ENCODE data around the gene NTM.

NTM gene

GRCh38 chr11:131824771-131825170 is 454.4 kb downstream of the NTM start:
- Histone ChIP-seq H3K27ac (ENCODE audit: low read length, poor library complexity, severe bottlenecking) (no peak overlapping the region), H4K91ac (ENCODE audit: low read length) (no peak overlapping the region), H3K27me3 (ENCODE audit: control insufficient read depth in 1 of 2, insufficient read depth in 1 of 2, low read length in 2 of 2) (peaks cover 0 to 30% of the 10 kb centered on the region in 2 experiments), H2BK120ac (ENCODE audit: low read depth, low read length) (no peak overlapping the region), H3K9me3 (ENCODE audit: control insufficient read depth, low read length) (no peaks in the 10 kb centered on the region), H4K8ac (ENCODE audit: low read length) (no peak overlapping the region), H3K36me3 (ENCODE audit: control insufficient read depth in 1 of 2, insufficient read depth in 2 of 2, low read depth in 1 of 2, low read length in 2 of 2) (no peaks in the 10 kb centered on the region), H3K4ac (ENCODE audit: low read depth in 1 of 2, low read length in 2 of 2) (no peak overlapping the region), H3K23ac (ENCODE audit: low read length in 2 of 2) (no peak overlapping the region), H3K4me3 (ENCODE audit: insufficient read depth in 1 of 2, low read depth in 1 of 2, low read length in 2 of 2) (no peak overlapping the region), H2AFZ (ENCODE audit: low read depth, low read length) (no peak overlapping the region), H2AK5ac (ENCODE audit: low read length, severe bottlenecking) (no peak overlapping the region), H2BK12ac (ENCODE audit: low read length in 2 of 2) (no peak overlapping the region), H3K18ac (ENCODE audit: low read depth in 1 of 2, low read length in 2 of 2) (no peak overlapping the region), H2BK15ac (ENCODE audit: low read depth, poor library complexity, severe bottlenecking) (no peak overlapping the region), H2BK5ac (ENCODE audit: low read depth, low read length, poor library complexity, severe bottlenecking) (no peak overlapping the region), H3K14ac (ENCODE audit: low read length in 2 of 2) (no peak overlapping the region), H3K4me2 (ENCODE audit: low read length, poor library complexity, severe bottlenecking) (no peak overlapping the region), H3K9ac (ENCODE audit: low read length) (no peak overlapping the region), H3K79me1 (replicated peaks; ENCODE audit: low read length, poor library complexity, severe bottlenecking) (no peaks in the 10 kb centered on the region), H3K4me1 (ENCODE audit: control insufficient read depth, insufficient read depth, low read depth, low read length) (no peaks in the 10 kb centered on the region)
- 59% methylated on average over 2 of the region's 3 CpGs for WGBS
- peak; percentile 27 for DNase-seq

DNA sequence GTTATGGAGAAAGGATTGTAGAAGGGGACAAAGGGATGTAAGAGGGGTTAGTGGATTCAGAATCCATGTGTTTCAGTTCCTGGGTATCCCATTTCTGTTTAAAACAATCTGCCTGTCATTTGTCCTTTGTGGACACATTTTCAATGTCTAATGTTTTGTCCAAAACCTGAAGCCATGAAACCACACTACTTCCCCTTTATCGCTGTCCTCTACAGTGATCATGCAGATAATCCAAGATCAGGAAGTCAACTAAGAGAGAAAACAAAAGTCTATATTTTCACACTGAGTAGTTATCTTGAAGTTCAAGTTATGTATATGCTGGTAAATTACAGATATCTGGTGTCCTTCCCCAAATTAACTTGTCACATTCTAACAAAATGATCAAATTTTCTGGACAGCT is 457.0 kb downstream of the NTM start:
- Histone ChIP-seq H2BK15ac (ENCODE audit: low read depth, poor library complexity, severe bottlenecking) (no peak overlapping the region), H3K23ac (ENCODE audit: low read length in 2 of 2) (no peak overlapping the region), H4K91ac (ENCODE audit: low read length) (no peak overlapping the region), H3K27me3 (ENCODE audit: control insufficient read depth in 1 of 2, insufficient read depth in 1 of 2, low read length in 2 of 2) (peaks cover 0 to 19% of the 10 kb centered on the region in 2 experiments), H3K4ac (ENCODE audit: low read depth in 1 of 2, low read length in 2 of 2) (no peak overlapping the region), H3K4me3 (ENCODE audit: insufficient read depth in 1 of 2, low read depth in 1 of 2, low read length in 2 of 2) (no peak overlapping the region), H3K36me3 (ENCODE audit: control insufficient read depth in 1 of 2, insufficient read depth in 2 of 2, low read depth in 1 of 2, low read length in 2 of 2) (no peaks in the 10 kb centered on the region), H3K9ac (ENCODE audit: low read length) (no peak overlapping the region), H2BK5ac (ENCODE audit: low read depth, low read length, poor library complexity, severe bottlenecking) (no peak overlapping the region), H3K4me2 (ENCODE audit: low read length, poor library complexity, severe bottlenecking) (no peak overlapping the region), H4K8ac (ENCODE audit: low read length) (no peak overlapping the region), H2BK12ac (ENCODE audit: low read length in 2 of 2) (no peak overlapping the region), H3K27ac (ENCODE audit: low read length, poor library complexity, severe bottlenecking) (no peak overlapping the region), H2AK5ac (ENCODE audit: low read length, severe bottlenecking) (no peak overlapping the region), H3K14ac (ENCODE audit: low read length in 2 of 2) (no peak overlapping the region), H3K4me1 (ENCODE audit: control insufficient read depth, insufficient read depth, low read depth, low read length) (no peaks in the 10 kb centered on the region), H2BK120ac (ENCODE audit: low read depth, low read length) (no peak overlapping the region), H3K18ac (ENCODE audit: low read depth in 1 of 2, low read length in 2 of 2) (no peak overlapping the region), H2AFZ (ENCODE audit: low read depth, low read length) (no peak overlapping the region), H3K9me3 (ENCODE audit: control insufficient read depth, low read length) (no peaks in the 10 kb centered on the region), H3K79me1 (replicated peaks; ENCODE audit: low read length, poor library complexity, severe bottlenecking) (no peaks in the 10 kb centered on the region)
- DNase-seq = no peak
- WGBS = 100% methylated on average over 1 of the region's 1 CpG

- H3K79me1 ChIP-seq (replicated peaks; ENCODE audit: low read length, poor library complexity, severe bottlenecking) = no peaks in the 10 kb centered on the region
- H2BK12ac ChIP-seq (ENCODE audit: low read length in 2 of 2) = no peak overlapping the region
- H4K91ac ChIP-seq (ENCODE audit: low read length) = no peak overlapping the region
- DNase-seq = no peak
- H3K9me3 ChIP-seq (ENCODE audit: control insufficient read depth, low read length) = no peaks in the 10 kb centered on the region
- H3K18ac ChIP-seq (ENCODE audit: low read depth in 1 of 2, low read length in 2 of 2) = no peak overlapping the region
- WGBS = 100% methylated on average over 1 of the region's 1 CpG
- no peak overlapping the region for H3K9ac ChIP-seq (ENCODE audit: low read length)
- no peak overlapping the region for H2BK5ac ChIP-seq (ENCODE audit: low read depth, low read length, poor library complexity, severe bottlenecking)
- no peak overlapping the region for H2BK120ac ChIP-seq (ENCODE audit: low read depth, low read length)
- no peak overlapping the region for H3K23ac ChIP-seq (ENCODE audit: low read length in 2 of 2)
- H3K4me2 ChIP-seq (ENCODE audit: low read length, poor library complexity, severe bottlenecking) = no peak overlapping the region
- no peak overlapping the region for H4K8ac ChIP-seq (ENCODE audit: low read length)
- H3K27ac ChIP-seq (ENCODE audit: low read length, poor library complexity, severe bottlenecking) = no peak overlapping the region
- H2BK15ac ChIP-seq (ENCODE audit: low read depth, poor library complexity, severe bottlenecking) = no peak overlapping the region
- H3K14ac ChIP-seq (ENCODE audit: low read length in 2 of 2) = no peak overlapping the region
- no peak overlapping the region for H3K4ac ChIP-seq (ENCODE audit: low read depth in 1 of 2, low read length in 2 of 2)
- peaks cover 0 to 23% of the 10 kb centered on the region in 2 experiments for H3K27me3 ChIP-seq (ENCODE audit: control insufficient read depth in 1 of 2, insufficient read depth in 1 of 2, low read length in 2 of 2)
- no peak overlapping the region for H3K4me3 ChIP-seq (ENCODE audit: insufficient read depth in 1 of 2, low read depth in 1 of 2, low read length in 2 of 2)
- H3K4me1 ChIP-seq (ENCODE audit: control insufficient read depth, insufficient read depth, low read depth, low read length) = no peaks in the 10 kb centered on the region
- H3K36me3 ChIP-seq (ENCODE audit: control insufficient read depth in 1 of 2, insufficient read depth in 2 of 2, low read depth in 1 of 2, low read length in 2 of 2) = no peaks in the 10 kb centered on the region
- H2AK5ac ChIP-seq (ENCODE audit: low read length, severe bottlenecking) = no peak overlapping the region
- no peak overlapping the region for H2AFZ ChIP-seq (ENCODE audit: low read depth, low read length)
Measured at GRCh38 chr11:131829725-131830124, 459.3 kb downstream of the NTM start.

GRCh38 chr11:131832079-131832478 is 461.7 kb downstream of the NTM start:
- Histone ChIP-seq H2BK12ac (ENCODE audit: low read length in 2 of 2) (no peak overlapping the region), H3K18ac (ENCODE audit: low read depth in 1 of 2, low read length in 2 of 2) (no peak overlapping the region)
- WGBS = 79% methylated on average over 3 of the region's 4 CpGs

More at GRCh38 chr11:131832079-131832478, 461.7 kb downstream of the NTM start:
- Histone ChIP-seq H3K27me3 (ENCODE audit: control insufficient read depth in 1 of 2, insufficient read depth in 1 of 2, low read length in 2 of 2) (peaks cover 0 to 20% of the 10 kb centered on the region in 2 experiments), H3K23ac (ENCODE audit: low read length in 2 of 2) (no peak overlapping the region), H3K4me3 (ENCODE audit: insufficient read depth in 1 of 2, low read depth in 1 of 2, low read length in 2 of 2) (no peak overlapping the region), H3K14ac (ENCODE audit: low read length in 2 of 2) (no peak overlapping the region), H2BK120ac (ENCODE audit: low read depth, low read length) (no peak overlapping the region), H2AFZ (ENCODE audit: low read depth, low read length) (no peak overlapping the region), H4K91ac (ENCODE audit: low read length) (no peak overlapping the region), H3K9me3 (ENCODE audit: control insufficient read depth, low read length) (no peaks in the 10 kb centered on the region), H3K36me3 (ENCODE audit: control insufficient read depth in 1 of 2, insufficient read depth in 2 of 2, low read depth in 1 of 2, low read length in 2 of 2) (no peaks in the 10 kb centered on the region), H2BK15ac (ENCODE audit: low read depth, poor library complexity, severe bottlenecking) (no peak overlapping the region), H3K79me1 (replicated peaks; ENCODE audit: low read length, poor library complexity, severe bottlenecking) (no peaks in the 10 kb centered on the region), H3K4me1 (ENCODE audit: control insufficient read depth, insufficient read depth, low read depth, low read length) (no peaks in the 10 kb centered on the region), H2AK5ac (ENCODE audit: low read length, severe bottlenecking) (no peak overlapping the region), H4K8ac (ENCODE audit: low read length) (no peak overlapping the region), H3K4ac (ENCODE audit: low read depth in 1 of 2, low read length in 2 of 2) (no peak overlapping the region), H3K4me2 (ENCODE audit: low read length, poor library complexity, severe bottlenecking) (no peak overlapping the region), H2BK5ac (ENCODE audit: low read depth, low read length, poor library complexity, severe bottlenecking) (no peak overlapping the region), H3K27ac (ENCODE audit: low read length, poor library complexity, severe bottlenecking) (no peak overlapping the region), H3K9ac (ENCODE audit: low read length) (no peak overlapping the region)
- no peak for DNase-seq

Measured in mesenchymal stem cell (in vitro differentiated cells and primary cell).